ENCODE data around the gene TMEM236. TPM values are rescaled to one million over a fixed set of nuclear protein-coding genes. Genes with fewer than 3 reads are reported as not detected.

Gene TMEM236
- total RNA-seq, 2 experiments from 2014 or later, result 0.05 to 0.06 TPM

- no peak for TF ChIP-seq CTCF (IDR thresholded peaks at IDR 0.05)
- H3K4me3 ChIP-seq (ENCODE audit: low read length), result no peak overlapping the region
- H3K27me3 ChIP-seq (ENCODE audit: control insufficient read depth in 1 of 2, insufficient read depth in 2 of 2, low read length in 2 of 2), result no peaks in the 10 kb centered on the region
- no peak overlapping the region for H3K27ac ChIP-seq (ENCODE audit: low read depth in 1 of 2, low read length in 2 of 2)
- ChIA-PET POLR2A (no interaction called here), CTCF (no interaction called here)
- intact Hi-C loops (cut with DNase I, micrococcal nuclease), result no loop called here
- DNase-seq, result no peak
- H3K4me1 ChIP-seq (ENCODE audit: insufficient read depth, low read length), result no peaks in the 10 kb centered on the region
- Mint-ChIP-seq H3K27me3 (no peaks in the 10 kb centered on the region), H3K9me3 (no peaks in the 10 kb centered on the region), H3K36me3 (ENCODE audit: low read depth) (no peaks in the 10 kb centered on the region), H3K4me3 (no peak overlapping the region), H3K4me1 (ENCODE audit: low read depth) (no peaks in the 10 kb centered on the region), H3K27ac (no peak overlapping the region)
- no peak for ATAC-seq (ENCODE audit: poor library complexity)
- no peaks in the 10 kb centered on the region for H3K36me3 ChIP-seq (ENCODE audit: insufficient read depth, low read length)
- no peaks in the 10 kb centered on the region for H3K9me3 ChIP-seq (ENCODE audit: control insufficient read depth in 1 of 2, insufficient read depth in 1 of 2, low read length in 2 of 2)
Measured at GRCh38 chr10:17801507-17801906, 49.5 kb downstream of the TMEM236 start.

- CTCF ChIA-PET, result no interaction called here
- ATAC-seq (ENCODE audit: poor library complexity) (no peak), DNase-seq (no peak)
- H3K36me3 ChIP-seq (ENCODE audit: insufficient read depth, low read length), result no peaks in the 10 kb centered on the region
- H3K9me3 ChIP-seq (ENCODE audit: control insufficient read depth in 1 of 2, insufficient read depth in 1 of 2, low read length in 2 of 2), result no peaks in the 10 kb centered on the region
- POLR2A ChIA-PET, result no interaction called here
- no peak overlapping the region for H3K27ac ChIP-seq (ENCODE audit: low read depth in 1 of 2, low read length in 2 of 2)
- intact Hi-C loops (cut with DNase I, micrococcal nuclease), result no loop called here
- no peak overlapping the region for H3K4me3 ChIP-seq (ENCODE audit: low read length)
- Mint-ChIP-seq H3K4me1 (ENCODE audit: low read depth) (no peaks in the 10 kb centered on the region), H3K4me3 (no peak overlapping the region), H3K36me3 (ENCODE audit: low read depth) (no peaks in the 10 kb centered on the region), H3K27ac (no peak overlapping the region), H3K9me3 (no peaks in the 10 kb centered on the region), H3K27me3 (no peaks in the 10 kb centered on the region)
- no peaks in the 10 kb centered on the region for H3K4me1 ChIP-seq (ENCODE audit: insufficient read depth, low read length)
- no peak for TF ChIP-seq CTCF (IDR thresholded peaks at IDR 0.05)
- no peaks in the 10 kb centered on the region for H3K27me3 ChIP-seq (ENCODE audit: control insufficient read depth in 1 of 2, insufficient read depth in 2 of 2, low read length in 2 of 2)
Measured at GRCh38 chr10:17802350-17802749, 50.3 kb downstream of the TMEM236 start.

GRCh38 chr10:17802976-17803375, 51.0 kb downstream of the TMEM236 start:
- no peaks in the 10 kb centered on the region for H3K9me3 Mint-ChIP-seq
- ATAC-seq (ENCODE audit: poor library complexity) (no peak), DNase-seq (no peak)
- Histone ChIP-seq H3K27me3 (ENCODE audit: control insufficient read depth in 1 of 2, insufficient read depth in 2 of 2, low read length in 2 of 2) (no peaks in the 10 kb centered on the region), H3K4me1 (ENCODE audit: insufficient read depth, low read length) (no peaks in the 10 kb centered on the region), H3K27ac (ENCODE audit: low read depth in 1 of 2, low read length in 2 of 2) (no peak overlapping the region), H3K36me3 (ENCODE audit: insufficient read depth, low read length) (no peaks in the 10 kb centered on the region), H3K4me3 (ENCODE audit: low read length) (no peak overlapping the region), H3K9me3 (ENCODE audit: control insufficient read depth in 1 of 2, insufficient read depth in 1 of 2, low read length in 2 of 2) (no peaks in the 10 kb centered on the region)
- H3K4me3 Mint-ChIP-seq, result no peak overlapping the region
- H3K27ac Mint-ChIP-seq, result no peak overlapping the region
- POLR2A ChIA-PET, result no interaction called here
- intact Hi-C loops (cut with DNase I, micrococcal nuclease), result no loop called here
- H3K27me3 Mint-ChIP-seq, result peaks cover 5% of the 10 kb centered on the region
- no peaks in the 10 kb centered on the region for H3K4me1 Mint-ChIP-seq (ENCODE audit: low read depth)
- TF ChIP-seq CTCF (IDR thresholded peaks at IDR 0.05), result no peak
- CTCF ChIA-PET, result no interaction called here
- H3K36me3 Mint-ChIP-seq (ENCODE audit: low read depth), result no peaks in the 10 kb centered on the region

Measured in CD4-positive, alpha-beta T cell (primary cell).